Colon (tissue), 2 donors: Measurements from ENCODE around the gene ZNF683.
"Not testable (repeated sequence)": the region's sequence is repeated elsewhere in the genome, so short reads cannot be mapped to it uniquely, and the experiment has no call there.

Experiments
- FAIRE-seq: peaks from 2 replicates; lab custom pipeline; 2012; peaks lifted over from hg19 to GRCh38; lab: Jason Lieb, UNC
- donor health status: control.
- donor health status: control.

ZNF683 gene

GRCh38 chr1:26385063-26385462 is 12.5 kb upstream of the ZNF683 start:
- not testable (repeated sequence) for FAIRE-seq

GRCh38 chr1:26384076-26384475 is 11.5 kb upstream of the ZNF683 start:
- FAIRE-seq = no peak

- no peak for FAIRE-seq
Measured at GRCh38 chr1:26378879-26379251, 6.3 kb upstream of the ZNF683 start.

- FAIRE-seq = no peak
Measured at GRCh38 chr1:26378088-26378878, 5.7 kb upstream of the ZNF683 start.

- no peak for FAIRE-seq
Measured at GRCh38 chr1:26376050-26376449, 3.5 kb upstream of the ZNF683 start.

- FAIRE-seq = no peak
Measured at GRCh38 chr1:26375081-26375480, 2.5 kb upstream of the ZNF683 start.

GRCh38 chr1:26374361-26374760 is 1.8 kb upstream of the ZNF683 start:
- FAIRE-seq = not testable (repeated sequence)

- no peak for FAIRE-seq
Measured at GRCh38 chr1:26373789-26374188, 1.2 kb upstream of the ZNF683 start.

- FAIRE-seq = no peak
Measured at GRCh38 chr1:26373281-26373680, 731 bp upstream of the ZNF683 start.

- FAIRE-seq = no peak
Measured at GRCh38 chr1:26372039-26372438, 511 bp downstream of the ZNF683 start.

- FAIRE-seq = no peak
Measured at GRCh38 chr1:26370591-26371382, 1.8 kb downstream of the ZNF683 start.

GRCh38 chr1:26368486-26368885 is 4.1 kb downstream of the ZNF683 start:
- FAIRE-seq = no peak

- no peak for FAIRE-seq
Measured at GRCh38 chr1:26368006-26368405, 4.5 kb downstream of the ZNF683 start.

- no peak for FAIRE-seq
Measured at GRCh38 chr1:26367441-26367840, 5.1 kb downstream of the ZNF683 start.

- no peak for FAIRE-seq
Measured at GRCh38 chr1:26364956-26365355, 7.6 kb downstream of the ZNF683 start.

GRCh38 chr1:26363549-26364448 is 8.8 kb downstream of the ZNF683 start:
- FAIRE-seq = no peak

- no peak for FAIRE-seq
Measured at GRCh38 chr1:26362331-26362730, 10.2 kb downstream of the ZNF683 start.

GRCh38 chr1:26361605-26362122 is 10.9 kb downstream of the ZNF683 start:
- FAIRE-seq = no peak

GRCh38 chr1:26360807-26361604 is 11.5 kb downstream of the ZNF683 start:
- no peak for FAIRE-seq

- no peak for FAIRE-seq
Measured at GRCh38 chr1:26359981-26360806, 12.4 kb downstream of the ZNF683 start.
